ENCODE data around the gene HSPA14. TPM values are rescaled to one million over a fixed set of nuclear protein-coding genes. Genes with fewer than 3 reads are reported as not detected.

Gene HSPA14
- total and polyA plus RNA-seq, 2 experiments from 2014 or later: 14.9 to 21.0 TPM

GRCh38 chr10:14821635-14822375 is 16.3 kb upstream of the HSPA14 start:
- Histone ChIP-seq H3K9me3 (ENCODE audit: low read depth) (no peaks in the 10 kb centered on the region), H3K4me2 (ENCODE audit: unreplicated experiment) (no peak overlapping the region), H3K27me3 (replicated peaks; ENCODE audit: insufficient read depth) (no peaks in the 10 kb centered on the region), H2AFZ (no peak overlapping the region), H3K4me3 (no peak overlapping the region), H4K20me1 (ENCODE audit: insufficient read depth) (no peaks in the 10 kb centered on the region), H3K4me1 (ENCODE audit: insufficient read depth) (peaks cover 12% of the 10 kb centered on the region), H3K9ac (no peak overlapping the region), H3K36me3 (ENCODE audit: low read depth) (no peaks in the 10 kb centered on the region), H3K27ac (no peak overlapping the region), H3F3A (ENCODE audit: insufficient read depth) (0 out of 2 replicates have a peak, but pooled peaks cover 6% of the 10 kb centered on the region), H3K9me2 (ENCODE audit: insufficient read depth) (no peaks in the 10 kb centered on the region), H3K79me2 (ENCODE audit: insufficient read depth) (no peaks in the 10 kb centered on the region)
- 80 to 83% methylated on average over 6 of the region's 6 CpGs for WGBS, 2 experiments (ENCODE audit: low coverage in 1 of 2, low lambda C conversion rate in 2 of 2, missing lambda C conversion rate in 2 of 2)
- in situ Hi-C loops (cut with MboI): loop anchor here (10.0 kb wide), 1 partner anchor 287 kb away; no protein-coding TSS in a partner anchor
- TF ChIP-seq EZH2 (IDR thresholded peaks at IDR 0.05; ENCODE audit: insufficient read depth, poor library complexity, severe bottlenecking) (no peak), EZH2phosphoT487 (IDR thresholded peaks at IDR 0.05; ENCODE audit: insufficient read depth, low read depth) (no peak)
- no peak for DNase-seq

- 11 to 13% methylated on average over 3 of the region's 3 CpGs for WGBS, 2 experiments (ENCODE audit: low coverage in 1 of 2, low lambda C conversion rate in 2 of 2, missing lambda C conversion rate in 2 of 2)
- Histone ChIP-seq H3K36me3 (ENCODE audit: low read depth) (no peaks in the 10 kb centered on the region), H3K9me3 (ENCODE audit: low read depth) (no peaks in the 10 kb centered on the region), H3K4me3 (no peak overlapping the region), H3K4me2 (ENCODE audit: unreplicated experiment) (no peak overlapping the region), H3F3A (ENCODE audit: insufficient read depth) (0 out of 2 replicates have a peak, but pooled peaks cover 6% of the 10 kb centered on the region), H3K9ac (no peak overlapping the region), H3K9me2 (ENCODE audit: insufficient read depth) (no peaks in the 10 kb centered on the region), H3K27me3 (replicated peaks; ENCODE audit: insufficient read depth) (no peaks in the 10 kb centered on the region), H4K20me1 (ENCODE audit: insufficient read depth) (no peaks in the 10 kb centered on the region), H3K27ac (no peak overlapping the region), H3K79me2 (ENCODE audit: insufficient read depth) (no peaks in the 10 kb centered on the region), H3K4me1 (ENCODE audit: insufficient read depth) (peaks cover 12% of the 10 kb centered on the region), H2AFZ (no peak overlapping the region)
- in situ Hi-C loops (cut with MboI): loop anchor here (10.0 kb wide), 1 partner anchor 288 kb away; no protein-coding TSS in a partner anchor
- peak; percentile 70 for DNase-seq
- TF ChIP-seq EZH2 (IDR thresholded peaks at IDR 0.05; ENCODE audit: insufficient read depth, poor library complexity, severe bottlenecking) (no peak), EZH2phosphoT487 (IDR thresholded peaks at IDR 0.05; ENCODE audit: insufficient read depth, low read depth) (no peak)
Observed at GRCh38 chr10:14822879-14823755, 15.0 kb upstream of the HSPA14 start.

- 0 out of 2 replicates have a peak, but pooled peaks cover 6% of the 10 kb centered on the region for H3F3A ChIP-seq (ENCODE audit: insufficient read depth)
- no peak for TF ChIP-seq EZH2 (IDR thresholded peaks at IDR 0.05; ENCODE audit: insufficient read depth, poor library complexity, severe bottlenecking)
- no peak for TF ChIP-seq EZH2phosphoT487 (IDR thresholded peaks at IDR 0.05; ENCODE audit: insufficient read depth, low read depth)
- no peak for DNase-seq
- no peak overlapping the region for H2AFZ ChIP-seq
- no peak overlapping the region for H3K9ac ChIP-seq
- H3K4me3 ChIP-seq: no peak overlapping the region
- peaks cover 12% of the 10 kb centered on the region for H3K4me1 ChIP-seq (ENCODE audit: insufficient read depth)
- H3K27ac ChIP-seq: no peak overlapping the region
- in situ Hi-C loops (cut with MboI): loop anchor here (10.0 kb wide), 1 partner anchor 289 kb away; no protein-coding TSS in a partner anchor
- no peaks in the 10 kb centered on the region for H3K79me2 ChIP-seq (ENCODE audit: insufficient read depth)
- H3K9me3 ChIP-seq (ENCODE audit: low read depth): no peaks in the 10 kb centered on the region
- H3K27me3 ChIP-seq (replicated peaks; ENCODE audit: insufficient read depth): no peaks in the 10 kb centered on the region
- no peaks in the 10 kb centered on the region for H4K20me1 ChIP-seq (ENCODE audit: insufficient read depth)
- WGBS, 2 experiments (ENCODE audit: low coverage in 1 of 2, low lambda C conversion rate in 2 of 2, missing lambda C conversion rate in 2 of 2): 78 to 85% methylated on average over 3 of the region's 3 CpGs
- no peak overlapping the region for H3K4me2 ChIP-seq (ENCODE audit: unreplicated experiment)
- no peaks in the 10 kb centered on the region for H3K36me3 ChIP-seq (ENCODE audit: low read depth)
- no peaks in the 10 kb centered on the region for H3K9me2 ChIP-seq (ENCODE audit: insufficient read depth)
Observed at GRCh38 chr10:14823966-14824365, 14.1 kb upstream of the HSPA14 start.

GRCh38 chr10:14826076-14826829 is 11.9 kb upstream of the HSPA14 start:
- Histone ChIP-seq H3K9me3 (ENCODE audit: low read depth) (no peaks in the 10 kb centered on the region), H4K20me1 (ENCODE audit: insufficient read depth) (no peaks in the 10 kb centered on the region), H3K27me3 (replicated peaks; ENCODE audit: insufficient read depth) (no peaks in the 10 kb centered on the region), H3K36me3 (ENCODE audit: low read depth) (no peaks in the 10 kb centered on the region), H3K79me2 (ENCODE audit: insufficient read depth) (no peaks in the 10 kb centered on the region), H3F3A (ENCODE audit: insufficient read depth) (no peaks in the 10 kb centered on the region), H3K4me3 (no peak overlapping the region), H2AFZ (no peak overlapping the region), H3K4me1 (ENCODE audit: insufficient read depth) (no peaks in the 10 kb centered on the region), H3K4me2 (ENCODE audit: unreplicated experiment) (no peak overlapping the region), H3K9ac (no peak overlapping the region), H3K9me2 (ENCODE audit: insufficient read depth) (no peaks in the 10 kb centered on the region), H3K27ac (no peak overlapping the region)
- no peak for TF ChIP-seq EZH2 (IDR thresholded peaks at IDR 0.05; ENCODE audit: insufficient read depth, poor library complexity, severe bottlenecking)
- no peak for TF ChIP-seq EZH2phosphoT487 (IDR thresholded peaks at IDR 0.05; ENCODE audit: insufficient read depth, low read depth)
- DNase-seq: no peak
- 41 to 48% methylated on average over 1 of the region's 1 CpG for WGBS, 2 experiments (ENCODE audit: low coverage in 1 of 2, low lambda C conversion rate in 2 of 2, missing lambda C conversion rate in 2 of 2)
- in situ Hi-C loops (cut with MboI): loop anchor here (10.0 kb wide), 1 partner anchor 291 kb away; no protein-coding TSS in a partner anchor
